Measurements from ENCODE around the gene EHMT1.

DNA sequence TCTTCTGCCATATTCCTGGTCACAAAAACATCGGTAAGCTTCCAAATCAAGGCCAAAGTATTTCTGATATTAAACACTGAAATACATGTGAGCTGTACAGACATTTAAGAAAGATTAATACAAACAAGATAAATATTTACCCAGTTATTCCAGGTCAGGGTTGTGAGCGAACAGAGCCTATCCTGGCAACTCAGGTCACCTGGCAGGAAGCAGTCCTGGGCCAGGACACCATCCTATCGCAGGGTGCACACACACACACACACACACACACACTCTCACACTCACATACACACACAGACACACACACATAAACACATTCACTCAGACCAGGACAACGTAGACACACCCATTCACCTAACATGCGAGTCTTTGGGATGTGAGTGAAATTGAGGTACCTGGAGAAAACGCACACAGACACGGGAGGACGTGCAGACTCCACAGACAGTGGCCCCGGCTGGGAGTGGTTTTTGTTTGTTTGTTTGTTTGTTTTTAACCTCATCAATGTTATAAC, 176.4 kb downstream of the EHMT1 start:
- TF ChIP-seq JUN (IDR thresholded peaks at IDR 0.05), result no peak
- no peak for TF ChIP-seq NPAS2 (CRISPR knock-in tag; IDR thresholded peaks at IDR 0.05; ENCODE audit: borderline replicate concordance)
- no peak for TF ChIP-seq POLR2A (IDR thresholded peaks at IDR 0.05; ENCODE audit: low read length)
- no peak for TF ChIP-seq KDM5A (IDR thresholded peaks at IDR 0.05)
- no peak for TF ChIP-seq CEBPB (IDR thresholded peaks at IDR 0.05)
- no peak for TF ChIP-seq ESRRA (IDR thresholded peaks at IDR 0.05; ENCODE audit: borderline replicate concordance, low read length)
- no peak for TF ChIP-seq SREBF2 (IDR thresholded peaks at IDR 0.05)
- no peak for TF ChIP-seq CTCF (IDR thresholded peaks at IDR 0.05)
- TF ChIP-seq, protein P1, sequence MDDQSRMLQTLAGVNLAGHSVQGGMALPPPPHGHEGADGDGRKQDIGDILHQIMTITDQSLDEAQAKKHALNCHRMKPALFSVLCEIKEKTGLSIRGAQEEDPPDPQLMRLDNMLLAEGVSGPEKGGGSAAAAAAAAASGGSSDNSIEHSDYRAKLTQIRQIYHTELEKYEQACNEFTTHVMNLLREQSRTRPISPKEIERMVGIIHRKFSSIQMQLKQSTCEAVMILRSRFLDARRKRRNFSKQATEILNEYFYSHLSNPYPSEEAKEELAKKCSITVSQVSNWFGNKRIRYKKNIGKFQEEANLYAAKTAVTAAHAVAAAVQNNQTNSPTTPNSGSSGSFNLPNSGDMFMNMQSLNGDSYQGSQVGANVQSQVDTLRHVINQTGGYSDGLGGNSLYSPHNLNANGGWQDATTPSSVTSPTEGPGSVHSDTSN (IDR thresholded peaks at IDR 0.05), result no peak
- no peak for TF ChIP-seq EHMT2 (IDR thresholded peaks at IDR 0.05; ENCODE audit: low read depth)
- TF ChIP-seq RCOR1 (IDR thresholded peaks at IDR 0.05; ENCODE audit: low read depth, low read length), result no peak
- TF ChIP-seq POLR2AphosphoS2 (conservative IDR thresholded peaks at IDR 0.05; ENCODE audit: low read length), result no peak
- no peak for TF ChIP-seq MAFK (IDR thresholded peaks at IDR 0.05; ENCODE audit: partially characterized antibody)
- TF ChIP-seq PHF8 (IDR thresholded peaks at IDR 0.05; ENCODE audit: borderline replicate concordance, low read depth), result no peak

Data from A549 (cell line).